ENCODE data around the gene RBM43. TPM values are rescaled to one million over a fixed set of nuclear protein-coding genes. Genes with fewer than 3 reads are reported as not detected.

Gene RBM43
- total RNA-seq, 1 donor from 2014 or later, result 2.5 TPM

DNA sequence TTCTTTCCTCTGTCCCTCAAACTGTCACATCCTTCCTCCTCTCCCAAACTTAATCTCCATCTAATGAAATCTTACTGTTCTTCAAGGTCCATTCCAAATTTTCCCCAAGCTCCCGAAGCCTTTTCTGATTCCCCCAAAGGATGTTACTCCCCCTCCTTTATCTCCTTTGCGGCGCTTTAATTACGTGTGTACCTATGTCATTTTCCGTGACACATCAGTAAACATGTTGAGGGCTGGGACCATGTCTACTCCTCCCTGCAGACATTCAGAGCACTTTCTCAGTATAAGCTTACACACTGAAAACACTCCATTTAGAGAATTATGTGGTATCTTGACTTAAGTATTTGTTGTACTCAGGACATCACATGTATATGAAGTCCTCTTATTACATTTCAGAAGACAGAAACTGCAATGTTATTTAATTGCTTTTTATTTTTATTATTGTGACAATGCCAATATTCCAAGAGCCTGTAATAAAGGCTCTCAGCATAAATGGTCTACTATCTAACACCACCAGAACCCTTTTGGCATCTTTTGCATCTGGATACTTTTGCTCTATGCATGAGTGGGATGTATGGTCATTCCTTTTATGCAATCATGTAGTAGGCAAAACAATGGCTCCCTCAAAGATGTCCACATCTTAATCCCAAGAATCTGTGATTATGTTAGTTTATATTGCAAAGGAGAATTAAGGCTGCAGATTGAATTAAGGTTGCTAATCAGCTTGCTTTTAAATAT, 26.0 kb upstream of the RBM43 start:
- no peak for DNase-seq
- peak overlapping the region; percentile 86 for H3K4me3 Mint-ChIP-seq
- H3K4me1 Mint-ChIP-seq, result peaks cover 35% of the 10 kb centered on the region
- H3K36me3 Mint-ChIP-seq (ENCODE audit: low read depth), result peaks cover 30% of the 10 kb centered on the region
- H3K9me3 Mint-ChIP-seq, result no peaks in the 10 kb centered on the region
- intact Hi-C loops (cut with micrococcal nuclease), result loop anchor here (2.0 kb wide), 2 partner anchors 193 to 1701 kb away; partner anchors contain the start of gene MMADHC
- H3K27me3 Mint-ChIP-seq, result no peaks in the 10 kb centered on the region
- peak overlapping the region; percentile 97 for H3K27ac Mint-ChIP-seq

DNA sequence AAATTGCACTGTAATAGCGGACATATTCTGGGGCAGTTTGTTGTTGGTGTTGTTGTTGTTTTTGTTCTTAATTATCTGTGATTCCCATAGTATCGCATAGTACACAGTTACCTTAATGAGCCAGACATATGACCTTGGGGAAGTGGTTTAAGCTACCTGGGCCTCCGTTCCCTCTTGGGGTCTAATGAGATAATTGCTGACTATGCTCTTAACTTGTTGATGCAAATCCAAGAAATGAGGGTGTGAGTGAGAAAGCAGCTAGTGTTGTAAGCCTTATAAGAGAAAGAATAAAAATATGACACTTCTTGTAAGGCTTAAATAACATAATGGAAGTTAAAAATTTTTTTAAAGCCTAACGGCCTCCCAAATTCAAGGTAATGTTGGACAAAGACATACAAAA, 20.7 kb upstream of the RBM43 start:
- H3K9me3 Mint-ChIP-seq, result no peaks in the 10 kb centered on the region
- no peak overlapping the region for H3K4me3 Mint-ChIP-seq
- H3K36me3 Mint-ChIP-seq (ENCODE audit: low read depth), result peaks cover 57% of the 10 kb centered on the region
- H3K27ac Mint-ChIP-seq, result no peak overlapping the region
- no peaks in the 10 kb centered on the region for H3K27me3 Mint-ChIP-seq
- DNase-seq, result no peak
- H3K4me1 Mint-ChIP-seq, result peaks cover 26% of the 10 kb centered on the region
- intact Hi-C loops (cut with micrococcal nuclease), result no loop called here

- Mint-ChIP-seq H3K4me3 (no peak overlapping the region), H3K27me3 (no peaks in the 10 kb centered on the region), H3K9me3 (no peaks in the 10 kb centered on the region), H3K27ac (no peak overlapping the region), H3K4me1 (peaks cover 14% of the 10 kb centered on the region), H3K36me3 (ENCODE audit: low read depth) (peaks cover 61% of the 10 kb centered on the region)
- intact Hi-C loops (cut with micrococcal nuclease), result no loop called here
- DNase-seq, result peak; percentile 38
Measured at GRCh38 chr2:151280271-151280670, 18.6 kb upstream of the RBM43 start.

DNA sequence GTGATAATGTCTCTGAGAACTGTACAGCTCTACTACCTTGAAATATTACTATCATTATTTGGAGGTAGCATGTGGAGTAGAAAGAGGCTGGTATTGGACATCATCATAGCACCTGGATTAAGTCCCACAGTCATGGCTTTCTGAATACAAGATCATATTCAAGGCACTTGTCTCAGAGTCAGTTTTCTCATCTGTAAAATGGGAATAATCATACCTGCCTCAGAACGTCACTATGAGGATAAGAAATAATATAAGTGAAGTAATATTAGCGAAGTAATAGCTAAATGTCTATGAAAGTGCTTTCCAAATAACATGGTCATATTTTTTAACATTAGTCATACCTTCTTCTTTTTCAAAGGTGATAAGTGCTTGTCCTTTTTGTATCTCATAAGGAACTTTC, 16.8 kb upstream of the RBM43 start:
- DNase-seq, result no peak
- Mint-ChIP-seq H3K36me3 (ENCODE audit: low read depth) (peaks cover 64% of the 10 kb centered on the region), H3K4me1 (peaks cover 7% of the 10 kb centered on the region), H3K9me3 (no peaks in the 10 kb centered on the region), H3K27ac (no peak overlapping the region), H3K27me3 (no peaks in the 10 kb centered on the region), H3K4me3 (no peak overlapping the region)
- intact Hi-C loops (cut with micrococcal nuclease), result no loop called here

- intact Hi-C loops (cut with micrococcal nuclease), result no loop called here
- no peaks in the 10 kb centered on the region for H3K27me3 Mint-ChIP-seq
- no peak overlapping the region for H3K4me3 Mint-ChIP-seq
- H3K4me1 Mint-ChIP-seq, result peaks cover 6% of the 10 kb centered on the region
- no peak for DNase-seq
- H3K27ac Mint-ChIP-seq, result no peak overlapping the region
- H3K36me3 Mint-ChIP-seq (ENCODE audit: low read depth), result peaks cover 70% of the 10 kb centered on the region
- no peaks in the 10 kb centered on the region for H3K9me3 Mint-ChIP-seq
Measured at GRCh38 chr2:151277067-151277466, 15.4 kb upstream of the RBM43 start.

- peaks cover 74% of the 10 kb centered on the region for H3K36me3 Mint-ChIP-seq (ENCODE audit: low read depth)
- no peak overlapping the region for H3K4me3 Mint-ChIP-seq
- no peaks in the 10 kb centered on the region for H3K27me3 Mint-ChIP-seq
- H3K4me1 Mint-ChIP-seq, result peaks cover 6% of the 10 kb centered on the region
- H3K9me3 Mint-ChIP-seq, result no peaks in the 10 kb centered on the region
- no peak overlapping the region for H3K27ac Mint-ChIP-seq
- intact Hi-C loops (cut with micrococcal nuclease), result no loop called here
- no peak for DNase-seq
Measured at GRCh38 chr2:151275291-151275690, 13.6 kb upstream of the RBM43 start.

DNA sequence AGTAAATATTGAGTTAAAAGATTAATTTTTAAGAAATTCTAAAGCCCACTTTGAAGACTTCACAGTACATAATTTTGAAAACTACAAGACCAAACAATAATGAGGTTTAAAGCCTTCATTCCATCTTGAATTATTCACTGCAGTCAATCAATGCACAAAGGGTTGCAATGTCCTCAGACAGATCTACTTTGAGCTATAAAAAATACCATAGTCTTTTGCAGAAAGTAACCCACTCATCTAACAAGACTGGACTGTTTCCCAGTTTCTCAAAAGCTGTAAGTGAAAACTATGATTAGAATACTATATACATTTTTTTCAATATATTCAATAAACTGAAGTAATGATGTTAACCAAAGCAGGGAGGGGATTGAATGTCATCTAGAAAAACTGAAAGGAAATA, 10.2 kb upstream of the RBM43 start:
- Mint-ChIP-seq H3K9me3 (no peaks in the 10 kb centered on the region), H3K4me1 (peaks cover 8% of the 10 kb centered on the region), H3K4me3 (no peak overlapping the region), H3K27ac (no peak overlapping the region), H3K36me3 (ENCODE audit: low read depth) (peaks cover 61% of the 10 kb centered on the region), H3K27me3 (no peaks in the 10 kb centered on the region)
- no peak for DNase-seq
- intact Hi-C loops (cut with micrococcal nuclease), result no loop called here

DNA sequence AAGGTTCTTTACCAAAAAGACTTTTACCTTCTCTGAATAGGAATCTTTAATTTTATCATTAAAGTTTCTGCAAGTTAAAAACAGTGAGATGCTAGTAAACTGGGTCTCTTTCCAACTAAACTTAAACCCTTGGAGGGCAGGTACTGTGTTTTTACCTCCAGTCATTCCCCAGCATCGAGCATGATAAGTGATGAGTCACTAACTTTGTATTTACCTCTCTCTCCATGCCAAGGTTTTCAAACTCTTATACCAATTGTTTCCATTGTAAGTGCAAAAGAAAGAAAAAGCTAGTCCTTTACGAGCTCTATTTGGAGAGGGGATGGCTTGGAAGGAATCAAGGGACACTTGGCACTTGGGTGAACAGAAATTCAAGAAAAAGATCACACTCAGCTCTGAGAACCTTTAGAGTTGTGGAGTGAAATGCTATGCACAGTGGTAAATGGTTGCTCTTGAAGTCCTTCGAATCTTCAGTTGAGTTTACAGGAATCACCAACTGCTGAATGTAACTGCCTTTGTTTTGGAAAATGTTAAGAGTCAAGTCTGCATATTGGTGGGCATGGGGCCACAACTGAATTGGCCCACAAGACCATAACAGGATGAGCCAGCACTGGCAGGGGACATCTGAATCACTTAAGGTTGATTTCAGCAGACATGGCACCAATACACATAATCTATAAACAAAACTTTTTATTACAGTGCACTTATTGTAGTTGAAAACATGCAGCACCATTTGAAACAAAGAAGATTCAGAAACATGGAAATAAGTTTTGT, 8.3 kb upstream of the RBM43 start:
- intact Hi-C loops (cut with micrococcal nuclease), result loop anchor here (10.0 kb wide), 1 partner anchor 365 kb away; no protein-coding TSS in a partner anchor
- peak overlapping the region; percentile 29 for H3K27ac Mint-ChIP-seq
- no peak for DNase-seq
- no peak overlapping the region for H3K4me3 Mint-ChIP-seq
- peaks cover 9% of the 10 kb centered on the region for H3K4me1 Mint-ChIP-seq
- no peaks in the 10 kb centered on the region for H3K9me3 Mint-ChIP-seq
- H3K36me3 Mint-ChIP-seq (ENCODE audit: low read depth), result peaks cover 49% of the 10 kb centered on the region
- H3K27me3 Mint-ChIP-seq, result no peaks in the 10 kb centered on the region

DNA sequence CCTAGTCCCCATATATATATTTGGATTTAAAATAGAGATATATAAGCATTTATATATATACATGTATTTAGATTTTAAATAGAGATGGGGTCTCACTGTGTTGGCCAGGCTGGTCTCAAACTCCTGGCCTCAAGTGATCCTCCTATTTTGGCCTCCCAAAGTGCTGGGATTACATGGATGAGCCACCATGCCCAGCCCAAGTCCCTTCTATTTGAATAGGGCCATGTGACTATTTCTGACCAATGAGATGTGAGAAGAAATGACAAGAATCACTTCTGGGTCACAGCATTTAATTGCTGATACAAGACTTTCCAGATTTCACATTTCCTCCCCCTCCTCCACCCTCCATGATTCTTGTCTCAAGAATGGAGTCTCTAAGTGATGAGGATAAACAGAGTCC, 6.4 kb upstream of the RBM43 start:
- H3K27me3 Mint-ChIP-seq, result peaks cover 2% of the 10 kb centered on the region
- H3K9me3 Mint-ChIP-seq, result no peaks in the 10 kb centered on the region
- no peak overlapping the region for H3K27ac Mint-ChIP-seq
- H3K4me3 Mint-ChIP-seq, result no peak overlapping the region
- no peak for DNase-seq
- H3K4me1 Mint-ChIP-seq, result peaks cover 9% of the 10 kb centered on the region
- peaks cover 38% of the 10 kb centered on the region for H3K36me3 Mint-ChIP-seq (ENCODE audit: low read depth)
- intact Hi-C loops (cut with micrococcal nuclease), result loop anchor here (10.0 kb wide), 1 partner anchor 367 kb away; no protein-coding TSS in a partner anchor

- no peak overlapping the region for H3K4me3 Mint-ChIP-seq
Measured at GRCh38 chr2:151267537-151267936, 5.9 kb upstream of the RBM43 start.

DNA sequence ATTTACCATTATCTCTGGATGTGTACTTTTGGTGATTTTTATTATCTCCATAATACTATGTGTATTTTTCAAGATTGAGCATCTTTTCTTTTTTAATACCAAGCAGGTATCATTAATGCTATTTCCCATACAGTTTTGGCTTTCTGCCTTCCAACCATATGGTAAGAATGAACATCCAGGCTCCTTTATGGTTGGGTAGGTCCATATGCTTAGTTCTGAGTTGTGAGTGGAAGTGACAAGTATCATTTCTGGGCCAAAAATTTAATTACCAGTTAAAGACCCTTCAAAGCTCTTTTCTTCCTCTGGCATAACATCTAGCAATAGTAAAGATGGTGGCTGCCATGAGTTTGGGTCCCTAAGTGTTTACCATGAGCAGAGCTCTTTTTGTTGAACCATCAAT, 4.3 kb upstream of the RBM43 start:
- no peak for DNase-seq
- Mint-ChIP-seq H3K9me3 (no peaks in the 10 kb centered on the region), H3K36me3 (ENCODE audit: low read depth) (peaks cover 25% of the 10 kb centered on the region), H3K4me1 (peaks cover 19% of the 10 kb centered on the region), H3K27ac (no peak overlapping the region), H3K4me3 (no peak overlapping the region), H3K27me3 (peaks cover 2% of the 10 kb centered on the region)
- intact Hi-C loops (cut with micrococcal nuclease), result loop anchor here (10.0 kb wide), 1 partner anchor 369 kb away; no protein-coding TSS in a partner anchor

More at GRCh38 chr2:151267537-151267936, 5.9 kb upstream of the RBM43 start:
- H3K27me3 Mint-ChIP-seq, result peaks cover 2% of the 10 kb centered on the region
- peaks cover 11% of the 10 kb centered on the region for H3K4me1 Mint-ChIP-seq
- intact Hi-C loops (cut with micrococcal nuclease), result loop anchor here (10.0 kb wide), 1 partner anchor 367 kb away; no protein-coding TSS in a partner anchor
- no peak overlapping the region for H3K27ac Mint-ChIP-seq
- H3K9me3 Mint-ChIP-seq, result no peaks in the 10 kb centered on the region
- H3K36me3 Mint-ChIP-seq (ENCODE audit: low read depth), result peaks cover 33% of the 10 kb centered on the region
- DNase-seq, result no peak

- Mint-ChIP-seq H3K4me3 (no peak overlapping the region), H3K4me1 (peaks cover 26% of the 10 kb centered on the region), H3K27ac (no peak overlapping the region), H3K36me3 (ENCODE audit: low read depth) (peaks cover 12% of the 10 kb centered on the region), H3K27me3 (peaks cover 2% of the 10 kb centered on the region), H3K9me3 (no peaks in the 10 kb centered on the region)
- no peak for DNase-seq
- intact Hi-C loops (cut with micrococcal nuclease), result loop anchor here (10.0 kb wide), 1 partner anchor 371 kb away; no protein-coding TSS in a partner anchor
Measured at GRCh38 chr2:151264157-151264825, 2.6 kb upstream of the RBM43 start.

DNA sequence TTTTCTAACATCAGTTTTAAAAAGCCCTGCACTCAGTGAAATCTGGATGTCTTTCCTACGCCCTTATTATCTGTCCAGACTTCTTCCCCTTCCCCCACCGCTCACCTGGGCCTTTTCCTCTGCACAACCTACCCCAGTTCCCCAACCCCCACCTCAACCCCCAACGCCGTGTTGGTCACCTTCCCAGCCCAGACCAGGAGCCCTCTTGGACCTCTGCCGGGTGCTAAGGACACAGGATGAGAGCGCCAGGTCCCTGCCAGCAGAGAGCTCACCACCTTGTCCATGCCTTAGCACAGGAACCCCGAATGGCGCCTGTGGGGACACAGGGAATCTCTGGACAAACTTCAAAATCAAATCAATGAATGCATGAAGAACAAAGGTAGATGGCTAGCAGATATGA, 966 bp upstream of the RBM43 start:
- intact Hi-C loops (cut with micrococcal nuclease), result loop anchor here (10.0 kb wide), 1 partner anchor 372 kb away; no protein-coding TSS in a partner anchor
- no peak for DNase-seq
- Mint-ChIP-seq H3K4me3 (no peak overlapping the region), H3K36me3 (ENCODE audit: low read depth) (peaks cover 7% of the 10 kb centered on the region), H3K27me3 (peaks cover 2% of the 10 kb centered on the region), H3K4me1 (peaks cover 28% of the 10 kb centered on the region), H3K9me3 (no peaks in the 10 kb centered on the region), H3K27ac (peak overlapping the region; percentile 58)

GRCh38 chr2:151261977-151262291, 271 bp upstream of the RBM43 start:
- peaks cover 6% of the 10 kb centered on the region for H3K36me3 Mint-ChIP-seq (ENCODE audit: low read depth)
- peak overlapping the region; percentile 97 for H3K27ac Mint-ChIP-seq
- no peaks in the 10 kb centered on the region for H3K9me3 Mint-ChIP-seq
- H3K4me3 Mint-ChIP-seq, result peak overlapping the region; percentile 95
- H3K4me1 Mint-ChIP-seq, result peaks cover 30% of the 10 kb centered on the region
- intact Hi-C loops (cut with micrococcal nuclease), result loop anchor here (1.0 to 10.0 kb wide), 4 partner anchors 27 to 373 kb away; partner anchors contain the start of gene NMI
- H3K27me3 Mint-ChIP-seq, result peaks cover 2% of the 10 kb centered on the region
- no peak for DNase-seq
